ENCODE measurements around the gene ANK3.

DNA sequence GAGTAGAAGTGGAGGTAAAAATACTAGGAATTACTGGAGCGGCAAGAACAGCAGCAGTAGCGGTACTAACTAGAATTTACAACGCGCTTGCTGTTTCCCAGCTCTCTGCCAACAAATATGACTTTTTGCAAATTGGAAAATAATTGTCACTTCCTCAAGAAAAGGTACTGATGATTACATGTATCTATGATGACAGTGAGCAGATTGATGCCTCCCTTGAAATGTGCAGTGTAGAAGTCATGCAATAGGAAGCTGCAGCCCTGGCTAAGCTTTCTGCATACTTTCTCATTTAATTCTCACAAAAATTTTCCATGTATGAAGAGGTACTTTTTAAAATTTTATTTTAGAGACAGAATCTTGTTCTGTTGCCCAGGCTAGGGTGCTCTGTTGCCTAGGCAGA is 49.9 kb downstream of the ANK3 start:
- TF ChIP-seq, protein P1, sequence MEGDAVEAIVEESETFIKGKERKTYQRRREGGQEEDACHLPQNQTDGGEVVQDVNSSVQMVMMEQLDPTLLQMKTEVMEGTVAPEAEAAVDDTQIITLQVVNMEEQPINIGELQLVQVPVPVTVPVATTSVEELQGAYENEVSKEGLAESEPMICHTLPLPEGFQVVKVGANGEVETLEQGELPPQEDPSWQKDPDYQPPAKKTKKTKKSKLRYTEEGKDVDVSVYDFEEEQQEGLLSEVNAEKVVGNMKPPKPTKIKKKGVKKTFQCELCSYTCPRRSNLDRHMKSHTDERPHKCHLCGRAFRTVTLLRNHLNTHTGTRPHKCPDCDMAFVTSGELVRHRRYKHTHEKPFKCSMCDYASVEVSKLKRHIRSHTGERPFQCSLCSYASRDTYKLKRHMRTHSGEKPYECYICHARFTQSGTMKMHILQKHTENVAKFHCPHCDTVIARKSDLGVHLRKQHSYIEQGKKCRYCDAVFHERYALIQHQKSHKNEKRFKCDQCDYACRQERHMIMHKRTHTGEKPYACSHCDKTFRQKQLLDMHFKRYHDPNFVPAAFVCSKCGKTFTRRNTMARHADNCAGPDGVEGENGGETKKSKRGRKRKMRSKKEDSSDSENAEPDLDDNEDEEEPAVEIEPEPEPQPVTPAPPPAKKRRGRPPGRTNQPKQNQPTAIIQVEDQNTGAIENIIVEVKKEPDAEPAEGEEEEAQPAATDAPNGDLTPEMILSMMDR (IDR thresholded peaks at IDR 0.05; ENCODE audit: low read depth, low read length) = no peak
- TF ChIP-seq POLR2A (IDR thresholded peaks at IDR 0.05; ENCODE audit: extremely low read depth, insufficient read length) (no peak), MYC (IDR thresholded peaks at IDR 0.05; ENCODE audit: low read depth, low read length) (no peak)
- TF ChIP-seq, protein P2, sequence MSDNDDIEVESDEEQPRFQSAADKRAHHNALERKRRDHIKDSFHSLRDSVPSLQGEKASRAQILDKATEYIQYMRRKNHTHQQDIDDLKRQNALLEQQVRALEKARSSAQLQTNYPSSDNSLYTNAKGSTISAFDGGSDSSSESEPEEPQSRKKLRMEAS (IDR thresholded peaks at IDR 0.05; ENCODE audit: low read depth, low read length) = no peak
